LNCaP clone FGC (cell line): ENCODE data around the gene LNX1.

Source experiments
- DNase-seq: peaks from one replicate; pipeline ENCODE4 v3.0.0-alpha.2; 2011; ENCODE audit warnings: low read depth
- H3K4me3 ChIP-seq: 2 replicates; pipeline ENCODE4 v1.5.1; 2011; ENCODE audit warnings: mild to moderate bottlenecking, low read depth, low read length, control low read depth
- CTCF ChIP-seq: IDR thresholded peaks from 2 replicates; pipeline ENCODE4 v1.5.1; 2012; ENCODE audit warnings: mild to moderate bottlenecking; ENCODE audit not compliant: control insufficient read depth, insufficient read depth; ENCODE audit errors: extremely low read depth

The LNX1 gene

GRCh38 chr4:53602390-53602789 lies 11.1 kb upstream of the LNX1 start:
- no peak for TF ChIP-seq CTCF
- no peak overlapping the region for H3K4me3 ChIP-seq
- DNase-seq: no peak

- 0 out of 2 replicates have a peak, but pooled peaks have one; percentile 14 for TF ChIP-seq CTCF
- no peak for DNase-seq
- H3K4me3 ChIP-seq: no peak overlapping the region
Measured at GRCh38 chr4:53601251-53601764, 10.0 kb upstream of the LNX1 start.

GRCh38 chr4:53599632-53600031 lies 8.3 kb upstream of the LNX1 start:
- TF ChIP-seq CTCF: no peak
- no peak overlapping the region for H3K4me3 ChIP-seq
- DNase-seq: no peak

GRCh38 chr4:53598901-53599300 lies 7.6 kb upstream of the LNX1 start:
- no peak for TF ChIP-seq CTCF
- DNase-seq: no peak
- H3K4me3 ChIP-seq: no peak overlapping the region

GRCh38 chr4:53598483-53598882 lies 7.2 kb upstream of the LNX1 start:
- DNase-seq: no peak
- TF ChIP-seq CTCF: no peak
- no peak overlapping the region for H3K4me3 ChIP-seq

GRCh38 chr4:53596901-53597300 lies 5.6 kb upstream of the LNX1 start:
- no peak for DNase-seq
- H3K4me3 ChIP-seq: no peak overlapping the region
- TF ChIP-seq CTCF: no peak

- TF ChIP-seq CTCF: no peak
- no peak for DNase-seq
- no peak overlapping the region for H3K4me3 ChIP-seq
Measured at GRCh38 chr4:53595834-53596233, 4.5 kb upstream of the LNX1 start.
